Umbilical cord (tissue), 2 donors: Measurements from ENCODE around the gene CELF3. TPM values are rescaled to one million over a fixed set of nuclear protein-coding genes. Genes with fewer than 3 reads are reported as not detected.

ENCODE experiments used
- DNase-seq: peaks from one replicate; pipeline ENCODE4 v3.0.0-alpha.2; 2015; ENCODE audit warnings: low spot score
- total RNA-seq: library from RNA; depleted of rRNA; stranded (reverse); fragments of >200 nt; gene quantifications from one replicate; pipeline ENCODE4 v1.2.3, GENCODE V29; 2014; ENCODE audit warnings: low replicate concordance; ENCODE audit not compliant: insufficient read depth

Gene CELF3
- total RNA-seq, 1 donor from 2014 or later = not detected

- DNase-seq = no peak
Observed at GRCh38 chr1:151720974-151721787, 4.6 kb upstream of the CELF3 start, which contains the start of gene RIIAD1. RIIAD1 (plus strand) TSS chr1:151721522; CDS start chr1:151721537, 15 bp downstream.

GRCh38 chr1:151720554-151720953 lies 4.0 kb upstream of the CELF3 start:
- no peak for DNase-seq

- DNase-seq = no peak
Observed at GRCh38 chr1:151720125-151720524, 3.5 kb upstream of the CELF3 start.

GRCh38 chr1:151718666-151719065 lies 2.1 kb upstream of the CELF3 start:
- DNase-seq = no peak

- DNase-seq = no peak
Observed at GRCh38 chr1:151718011-151718431, 1.4 kb upstream of the CELF3 start.

GRCh38 chr1:151716405-151716762 lies 219 bp downstream of the CELF3 start:
- DNase-seq = no peak

GRCh38 chr1:151715726-151716404 lies 738 bp downstream of the CELF3 start:
- DNase-seq = no peak

GRCh38 chr1:151714820-151715725 lies 1.5 kb downstream of the CELF3 start:
- no peak for DNase-seq

GRCh38 chr1:151713874-151714273 lies 2.7 kb downstream of the CELF3 start:
- no peak for DNase-seq

GRCh38 chr1:151713044-151713443 lies 3.6 kb downstream of the CELF3 start:
- DNase-seq = no peak

GRCh38 chr1:151711951-151712350 lies 4.7 kb downstream of the CELF3 start:
- DNase-seq = no peak

- no peak for DNase-seq
Observed at GRCh38 chr1:151711044-151711800, 5.4 kb downstream of the CELF3 start.

GRCh38 chr1:151710187-151710840 lies 6.3 kb downstream of the CELF3 start:
- DNase-seq = peak; percentile 17

- no peak for DNase-seq
Observed at GRCh38 chr1:151708891-151709290, 7.7 kb downstream of the CELF3 start.

- DNase-seq = no peak
Observed at GRCh38 chr1:151707541-151708065, 9.0 kb downstream of the CELF3 start.

GRCh38 chr1:151706464-151707415 lies 9.9 kb downstream of the CELF3 start:
- no peak for DNase-seq

- DNase-seq = no peak
Observed at GRCh38 chr1:151705753-151706463, 10.7 kb downstream of the CELF3 start.

- no peak for DNase-seq
Observed at GRCh38 chr1:151705146-151705545, 11.5 kb downstream of the CELF3 start.

- no peak for DNase-seq
Observed at GRCh38 chr1:151704246-151704645, 12.4 kb downstream of the CELF3 start.
